Measurements from ENCODE around the gene CHKA.

Gene CHKA

GRCh38 chr11:68089679-68090078 is 31.5 kb downstream of the CHKA start:
- H3K36me3 ChIP-seq (ENCODE audit: insufficient read depth): no peaks in the 10 kb centered on the region
- no peaks in the 10 kb centered on the region for H4K20me1 ChIP-seq (ENCODE audit: insufficient read depth)
- no peaks in the 10 kb centered on the region for H3K79me2 ChIP-seq (ENCODE audit: insufficient read depth, low read depth)
- H3K4me3 ChIP-seq (IDR thresholded peaks at IDR 0.05; ENCODE audit: insufficient read depth, low read depth, low read length): no peak overlapping the region
- no peak overlapping the region for H3K9ac ChIP-seq
- no peaks in the 10 kb centered on the region for H3K4me1 ChIP-seq (ENCODE audit: low read depth, poor library complexity, severe bottlenecking)
- H3K4me2 ChIP-seq: no peak overlapping the region
- TF ChIP-seq, protein P1, sequence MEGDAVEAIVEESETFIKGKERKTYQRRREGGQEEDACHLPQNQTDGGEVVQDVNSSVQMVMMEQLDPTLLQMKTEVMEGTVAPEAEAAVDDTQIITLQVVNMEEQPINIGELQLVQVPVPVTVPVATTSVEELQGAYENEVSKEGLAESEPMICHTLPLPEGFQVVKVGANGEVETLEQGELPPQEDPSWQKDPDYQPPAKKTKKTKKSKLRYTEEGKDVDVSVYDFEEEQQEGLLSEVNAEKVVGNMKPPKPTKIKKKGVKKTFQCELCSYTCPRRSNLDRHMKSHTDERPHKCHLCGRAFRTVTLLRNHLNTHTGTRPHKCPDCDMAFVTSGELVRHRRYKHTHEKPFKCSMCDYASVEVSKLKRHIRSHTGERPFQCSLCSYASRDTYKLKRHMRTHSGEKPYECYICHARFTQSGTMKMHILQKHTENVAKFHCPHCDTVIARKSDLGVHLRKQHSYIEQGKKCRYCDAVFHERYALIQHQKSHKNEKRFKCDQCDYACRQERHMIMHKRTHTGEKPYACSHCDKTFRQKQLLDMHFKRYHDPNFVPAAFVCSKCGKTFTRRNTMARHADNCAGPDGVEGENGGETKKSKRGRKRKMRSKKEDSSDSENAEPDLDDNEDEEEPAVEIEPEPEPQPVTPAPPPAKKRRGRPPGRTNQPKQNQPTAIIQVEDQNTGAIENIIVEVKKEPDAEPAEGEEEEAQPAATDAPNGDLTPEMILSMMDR (conservative IDR thresholded peaks at IDR 0.05; ENCODE audit: low read depth, low read length): no peak
- no peak overlapping the region for H3K27ac ChIP-seq
- H3K27me3 ChIP-seq (ENCODE audit: insufficient read depth, low read depth): no peaks in the 10 kb centered on the region
- no peak overlapping the region for H2AFZ ChIP-seq (ENCODE audit: low read depth)

DNA sequence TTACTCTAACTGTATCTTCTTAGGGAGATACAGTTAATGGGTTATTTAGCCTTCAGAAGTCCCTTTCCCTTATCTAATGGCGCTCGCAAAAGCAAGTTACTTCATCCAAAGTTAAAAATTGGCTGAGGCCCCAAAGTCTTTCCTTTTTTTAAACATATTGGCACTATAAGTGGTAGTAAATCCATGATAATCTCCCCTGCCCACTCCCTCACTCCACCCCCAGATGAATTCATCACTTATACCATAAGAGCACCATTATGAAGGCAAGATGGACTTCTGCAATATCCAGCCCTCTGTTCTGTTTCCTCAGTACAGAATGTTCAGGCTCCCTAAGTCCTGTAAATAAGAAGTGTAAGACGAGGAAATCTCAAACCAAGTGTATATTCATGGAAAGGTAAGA is 37.7 kb downstream of the CHKA start:
- no peaks in the 10 kb centered on the region for H3K79me2 ChIP-seq (ENCODE audit: insufficient read depth, low read depth)
- no peak overlapping the region for H3K9ac ChIP-seq
- no peaks in the 10 kb centered on the region for H4K20me1 ChIP-seq (ENCODE audit: insufficient read depth)
- no peaks in the 10 kb centered on the region for H3K4me1 ChIP-seq (ENCODE audit: low read depth, poor library complexity, severe bottlenecking)
- H3K27me3 ChIP-seq (ENCODE audit: insufficient read depth, low read depth): no peaks in the 10 kb centered on the region
- H3K4me2 ChIP-seq: no peak overlapping the region
- TF ChIP-seq, protein P1 (conservative IDR thresholded peaks at IDR 0.05; ENCODE audit: low read depth, low read length): no peak
- H3K36me3 ChIP-seq (ENCODE audit: insufficient read depth): no peaks in the 10 kb centered on the region
- H3K27ac ChIP-seq: no peak overlapping the region
- H2AFZ ChIP-seq (ENCODE audit: low read depth): no peak overlapping the region
- no peak overlapping the region for H3K4me3 ChIP-seq (IDR thresholded peaks at IDR 0.05; ENCODE audit: insufficient read depth, low read depth, low read length)

- Histone ChIP-seq H3K4me1 (ENCODE audit: low read depth, poor library complexity, severe bottlenecking) (no peaks in the 10 kb centered on the region), H3K9ac (no peak overlapping the region), H4K20me1 (ENCODE audit: insufficient read depth) (no peaks in the 10 kb centered on the region), H3K27ac (no peak overlapping the region), H3K4me2 (no peak overlapping the region), H3K4me3 (IDR thresholded peaks at IDR 0.05; ENCODE audit: insufficient read depth, low read depth, low read length) (no peak overlapping the region), H3K79me2 (ENCODE audit: insufficient read depth, low read depth) (no peaks in the 10 kb centered on the region), H2AFZ (ENCODE audit: low read depth) (no peak overlapping the region), H3K36me3 (ENCODE audit: insufficient read depth) (no peaks in the 10 kb centered on the region), H3K27me3 (ENCODE audit: insufficient read depth, low read depth) (no peaks in the 10 kb centered on the region)
- TF ChIP-seq, protein P1 (conservative IDR thresholded peaks at IDR 0.05; ENCODE audit: low read depth, low read length): no peak
Observed at GRCh38 chr11:68082481-68082880, 38.7 kb downstream of the CHKA start.

DNA sequence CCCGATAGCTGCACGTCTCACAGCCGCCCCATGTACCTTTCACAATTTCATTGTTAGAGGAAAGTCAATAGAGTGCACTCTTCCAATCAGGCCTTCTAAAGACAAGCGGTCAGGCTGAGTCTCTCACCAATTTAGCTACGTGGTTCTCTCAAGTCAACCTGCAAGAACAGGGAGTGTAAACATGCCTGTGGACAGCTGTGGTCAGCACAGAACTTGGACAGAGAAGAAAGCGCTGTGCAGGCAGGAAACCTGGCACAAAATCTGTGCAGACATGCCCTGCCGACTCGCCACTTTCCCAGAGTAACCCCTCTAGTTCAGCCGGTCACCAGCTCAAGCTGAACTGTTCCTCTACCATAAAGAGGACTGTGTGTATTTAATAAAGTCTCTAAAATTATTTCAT is 39.5 kb downstream of the CHKA start:
- Histone ChIP-seq H3K27ac (no peak overlapping the region), H3K4me1 (ENCODE audit: low read depth, poor library complexity, severe bottlenecking) (no peaks in the 10 kb centered on the region), H3K27me3 (ENCODE audit: insufficient read depth, low read depth) (no peaks in the 10 kb centered on the region), H3K4me2 (no peak overlapping the region), H3K36me3 (ENCODE audit: insufficient read depth) (no peaks in the 10 kb centered on the region), H2AFZ (ENCODE audit: low read depth) (no peak overlapping the region), H4K20me1 (ENCODE audit: insufficient read depth) (no peaks in the 10 kb centered on the region), H3K9ac (no peak overlapping the region), H3K4me3 (IDR thresholded peaks at IDR 0.05; ENCODE audit: insufficient read depth, low read depth, low read length) (no peak overlapping the region), H3K79me2 (ENCODE audit: insufficient read depth, low read depth) (no peaks in the 10 kb centered on the region)
- TF ChIP-seq, protein P1 (conservative IDR thresholded peaks at IDR 0.05; ENCODE audit: low read depth, low read length): no peak
